Breast epithelium (tissue), 4 donors: ENCODE data around the gene GJA1. TPM values are rescaled to one million over a fixed set of nuclear protein-coding genes. Genes with fewer than 3 reads are reported as not detected.
A peak's percentile ranks its signal among the peaks of the same experiment; 100 is the strongest.

Experiments
- DNase-seq, 2 donors: peaks; one replicate each; pipeline ENCODE4 v3.0.0-alpha.2; 2019; ENCODE audit warnings: low spot score in 2 of 2
- H3K27ac ChIP-seq, 2 donors: fragments of 200-600 bp; sonication (generic) in 1 of 2; one replicate each; pipeline ENCODE4 v1.5.1; 2016 to 2019; ENCODE audit warnings: mild to moderate bottlenecking in 1 of 2
- H3K27me3 ChIP-seq, 2 donors: fragments of 200-600 bp; sonication (generic) in 1 of 2; one replicate each; pipeline versions ENCODE4 v1.5.1 to v1.6.0; 2017 to 2019; ENCODE audit warnings: control low read depth in 1 of 2, mild to moderate bottlenecking in 1 of 2
- H3K36me3 ChIP-seq: fragments of 200-600 bp; one replicate; pipeline ENCODE4 v1.5.1; 2019
- H3K4me1 ChIP-seq, 2 donors: fragments of 200-600 bp; sonication (generic); one replicate each; pipeline ENCODE4 v1.5.1; 2016 to 2019; ENCODE audit warnings: control low read depth in 1 of 2
- H3K4me3 ChIP-seq, 3 donors: fragments of 200-600 bp; sonication (generic); 1 replicate in 2 of 3; 2 replicates in 1 of 3; pipeline ENCODE4 v1.5.1; 2016 to 2019; ENCODE audit warnings: mild to moderate bottlenecking in 3 of 3, moderate library complexity in 2 of 3
- H3K9me3 ChIP-seq, 2 donors: fragments of 200-600 bp; sonication (generic) in 1 of 2; one replicate each; pipeline ENCODE4 v1.5.1; 2016 to 2019; ENCODE audit warnings: control low read depth in 1 of 2
- POLR2A ChIP-seq: fragments of 450-650 bp; IDR thresholded peaks from one replicate; pipeline ENCODE4 v1.6.1; 2016; ENCODE audit warnings: antibody characterized with exemption, mild to moderate bottlenecking, moderate library complexity
- POLR2AphosphoS5 ChIP-seq, 3 donors: sonication (generic); formaldehyde crosslinking; IDR thresholded peaks; one replicate each; pipeline ENCODE4 v1.6.1; 2017; ENCODE audit warnings: antibody characterized with exemption in 3 of 3
- intact Hi-C: fragments of 100-400 bp; cut with DNase I; formaldehyde crosslinking; loops from one replicate; pipeline ENCODE4 v1.15.1; 2023; ENCODE audit warnings: low total_unique reads
- total RNA-seq, 3 donors: library from RNA; depleted of rRNA; stranded (reverse); fragments of >200 nt; gene quantifications; one replicate each; pipeline ENCODE4 v1.1.0, GENCODE V29; 2016
- TF ChIP-seq, protein P1 (sequence below), 3 donors: fragments of 450-650 bp; IDR thresholded peaks; one replicate each; pipeline ENCODE4 v1.5.1; 2016 to 2017; ENCODE audit warnings: antibody characterized with exemption in 3 of 3, mild to moderate bottlenecking in 3 of 3, moderate library complexity in 3 of 3

The GJA1 gene
- total RNA-seq, 3 donors from 2014 or later: 37.3 to 91.0 (median 90.1) TPM

DNA sequence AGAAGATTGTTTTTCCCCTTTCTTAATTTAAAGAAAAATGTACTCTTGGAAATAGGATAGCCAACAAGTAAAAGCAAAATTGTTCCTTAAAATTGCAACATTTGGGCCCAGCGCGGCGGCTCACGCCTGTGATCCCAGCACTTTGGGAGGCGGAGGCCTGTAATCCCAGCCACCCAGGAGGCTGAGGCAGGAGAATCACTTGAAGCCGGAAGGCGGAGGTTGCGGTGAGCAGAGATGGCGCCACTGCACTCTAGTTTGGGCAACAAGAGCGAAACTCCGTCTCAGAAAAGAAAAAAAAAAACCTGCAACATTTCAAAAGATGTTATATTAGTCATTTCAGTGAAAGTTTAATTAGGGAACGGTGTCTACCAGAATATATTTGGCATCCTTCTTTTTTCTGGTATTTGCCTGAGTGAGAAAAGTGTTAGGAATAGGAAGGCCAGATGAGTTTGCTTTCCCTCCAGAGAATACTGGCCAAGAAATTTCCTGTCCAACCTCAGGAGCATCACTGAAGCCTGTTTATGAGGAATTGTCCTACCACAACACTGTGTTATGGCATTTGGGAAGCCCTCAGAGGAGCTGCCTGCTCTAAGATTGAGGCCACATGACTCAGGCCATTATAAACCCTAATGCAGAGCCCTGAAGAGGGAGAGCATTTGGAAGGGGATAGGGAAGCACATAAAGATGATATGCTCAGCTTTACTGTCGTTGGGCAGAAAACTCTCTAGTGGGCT is 1.2 kb upstream of the GJA1 start:
- Histone ChIP-seq H3K9me3 (no peaks in the 10 kb centered on the region), H3K27me3 (no peaks in the 10 kb centered on the region), H3K4me3 (no peak overlapping the region), H3K27ac (peak overlapping the region; percentile 57 to 91), H3K4me1 (no peaks in the 10 kb centered on the region), H3K36me3 (no peaks in the 10 kb centered on the region)
- no peak for DNase-seq
- intact Hi-C loops: loop anchor here (10.0 kb wide), 1 partner anchor 601 kb away; no protein-coding TSS in a partner anchor
- TF ChIP-seq, protein P1, sequence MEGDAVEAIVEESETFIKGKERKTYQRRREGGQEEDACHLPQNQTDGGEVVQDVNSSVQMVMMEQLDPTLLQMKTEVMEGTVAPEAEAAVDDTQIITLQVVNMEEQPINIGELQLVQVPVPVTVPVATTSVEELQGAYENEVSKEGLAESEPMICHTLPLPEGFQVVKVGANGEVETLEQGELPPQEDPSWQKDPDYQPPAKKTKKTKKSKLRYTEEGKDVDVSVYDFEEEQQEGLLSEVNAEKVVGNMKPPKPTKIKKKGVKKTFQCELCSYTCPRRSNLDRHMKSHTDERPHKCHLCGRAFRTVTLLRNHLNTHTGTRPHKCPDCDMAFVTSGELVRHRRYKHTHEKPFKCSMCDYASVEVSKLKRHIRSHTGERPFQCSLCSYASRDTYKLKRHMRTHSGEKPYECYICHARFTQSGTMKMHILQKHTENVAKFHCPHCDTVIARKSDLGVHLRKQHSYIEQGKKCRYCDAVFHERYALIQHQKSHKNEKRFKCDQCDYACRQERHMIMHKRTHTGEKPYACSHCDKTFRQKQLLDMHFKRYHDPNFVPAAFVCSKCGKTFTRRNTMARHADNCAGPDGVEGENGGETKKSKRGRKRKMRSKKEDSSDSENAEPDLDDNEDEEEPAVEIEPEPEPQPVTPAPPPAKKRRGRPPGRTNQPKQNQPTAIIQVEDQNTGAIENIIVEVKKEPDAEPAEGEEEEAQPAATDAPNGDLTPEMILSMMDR (IDR thresholded peaks at IDR 0.05): no peak

GRCh38 chr6:121436274-121436857 is 920 bp downstream of the GJA1 start:
- Histone ChIP-seq H3K27ac (peak overlapping the region; percentile 91 to 98), H3K27me3 (no peaks in the 10 kb centered on the region), H3K9me3 (no peaks in the 10 kb centered on the region), H3K4me1 (no peaks in the 10 kb centered on the region), H3K36me3 (no peaks in the 10 kb centered on the region), H3K4me3 (peak overlapping the region; percentile 63 to 82 (median 67))
- no peak for TF ChIP-seq POLR2AphosphoS5 (IDR thresholded peaks at IDR 0.05)
- no peak for TF ChIP-seq POLR2A
- TF ChIP-seq, protein P1 (IDR thresholded peaks at IDR 0.05): no peak
- no peak for DNase-seq
- intact Hi-C loops: loop anchor here (10.0 kb wide), 1 partner anchor 598 kb away; no protein-coding TSS in a partner anchor

DNA sequence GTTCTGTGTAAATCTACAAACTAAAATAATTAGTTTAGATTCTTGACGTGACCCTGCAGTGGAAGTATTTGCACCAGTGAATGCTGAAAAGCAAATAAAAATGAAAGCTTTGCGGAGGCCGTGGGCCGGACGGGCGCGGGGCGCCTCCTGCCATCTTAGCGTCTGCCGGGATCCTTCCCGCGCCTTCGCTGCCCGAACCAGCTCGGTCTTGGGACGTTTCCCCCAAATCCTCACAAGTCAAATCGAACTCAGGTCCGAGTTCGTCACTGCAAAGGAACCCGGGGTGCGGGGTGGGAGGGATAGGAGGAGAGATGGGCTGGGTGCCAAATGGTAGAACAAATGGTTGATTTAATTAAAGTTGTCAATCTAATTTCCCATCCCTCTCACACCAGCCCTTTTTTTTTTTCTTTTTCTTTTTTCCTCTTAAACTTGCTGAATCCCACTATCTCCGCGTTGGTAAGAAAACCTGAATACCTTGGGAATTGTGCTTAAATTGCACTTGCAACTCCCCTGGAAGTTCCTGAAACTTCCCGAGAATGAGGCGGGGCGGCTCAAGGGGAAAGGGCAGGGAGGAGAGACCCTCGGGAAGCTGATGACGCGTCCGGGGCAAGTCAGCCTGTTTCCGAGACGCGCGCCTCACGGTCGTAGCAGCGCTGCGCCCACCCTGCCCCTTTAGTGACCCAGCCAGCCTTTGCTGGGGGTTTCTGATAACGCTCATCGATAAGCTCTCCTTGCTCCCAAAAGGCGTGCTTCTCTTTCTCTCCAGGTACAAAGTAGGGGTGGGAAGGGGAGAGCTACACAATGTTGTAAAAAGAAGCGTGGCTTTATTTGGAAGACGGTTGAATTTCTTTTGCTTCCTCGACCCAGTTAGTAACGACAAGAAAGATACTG is 1.8 kb downstream of the GJA1 start:
- Histone ChIP-seq H3K9me3 (no peaks in the 10 kb centered on the region), H3K4me1 (no peaks in the 10 kb centered on the region), H3K27me3 (no peaks in the 10 kb centered on the region), H3K27ac (peak overlapping the region; percentile 91 to 98), H3K36me3 (no peaks in the 10 kb centered on the region), H3K4me3 (peak overlapping the region; percentile 63 to 82 (median 67))
- TF ChIP-seq POLR2A (no peak), POLR2AphosphoS5 (IDR thresholded peaks at IDR 0.05) (peak in 2 of 3 donors; percentile 2 to 51)
- TF ChIP-seq, protein P1 (IDR thresholded peaks at IDR 0.05): no peak
- intact Hi-C loops: loop anchor here (10.0 kb wide), 1 partner anchor 598 kb away; no protein-coding TSS in a partner anchor
- peak in 1 of 2 donors; percentile 68 for DNase-seq

DNA sequence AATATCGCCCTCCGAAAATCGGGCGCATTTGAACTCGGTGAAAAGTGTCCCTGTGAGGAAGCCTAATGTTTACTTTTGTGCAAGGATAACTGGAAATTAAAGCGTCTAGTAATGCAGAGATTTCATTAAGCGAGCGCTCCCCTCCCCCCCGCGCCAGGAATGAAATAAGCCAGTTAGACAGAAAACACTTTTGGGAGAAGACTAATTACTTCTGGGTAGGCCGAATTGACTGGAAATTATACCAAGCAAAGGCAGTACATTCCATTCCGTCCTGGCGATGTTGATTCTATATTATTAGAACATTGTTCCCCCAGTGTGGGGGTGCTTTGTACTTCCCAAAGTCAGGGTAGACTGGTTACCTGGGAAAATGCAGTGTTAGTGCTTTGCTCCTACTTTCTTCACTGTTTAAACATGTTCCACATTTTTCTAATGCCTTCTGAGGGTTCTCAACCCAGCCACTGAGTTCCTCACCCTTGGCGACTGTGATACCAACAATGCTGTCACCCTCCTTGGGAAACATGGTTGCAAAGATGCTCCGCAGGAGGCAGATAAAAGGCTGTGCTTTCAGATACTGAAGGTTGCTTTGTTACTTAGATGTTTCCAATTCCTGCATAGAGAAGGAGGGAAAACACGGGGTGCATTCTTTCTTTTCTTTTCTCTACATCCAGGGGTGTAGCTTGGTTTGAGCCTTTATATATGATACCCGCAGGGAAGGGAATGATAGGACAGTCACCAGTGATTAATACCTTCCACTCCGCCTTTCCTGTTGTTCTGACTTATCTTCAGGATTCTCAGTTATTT is 2.6 kb downstream of the GJA1 start:
- no peaks in the 10 kb centered on the region for H3K4me1 ChIP-seq
- peak in 1 of 2 donors; percentile 45 for DNase-seq
- TF ChIP-seq POLR2A (no peak), POLR2AphosphoS5 (IDR thresholded peaks at IDR 0.05) (no peak)
- TF ChIP-seq, protein P1 (IDR thresholded peaks at IDR 0.05): no peak
- no peaks in the 10 kb centered on the region for H3K9me3 ChIP-seq
- intact Hi-C loops: loop anchor here (10.0 kb wide), 1 partner anchor 597 kb away; no protein-coding TSS in a partner anchor
- H3K27me3 ChIP-seq: no peaks in the 10 kb centered on the region
- peak overlapping the region; percentile 63 to 82 (median 67) for H3K4me3 ChIP-seq
- H3K36me3 ChIP-seq: no peaks in the 10 kb centered on the region
- peak overlapping the region; percentile 91 to 98 for H3K27ac ChIP-seq
